WTC11 (cell line): ENCODE results near the gene CDCA4. TPM values are rescaled to one million over a fixed set of nuclear protein-coding genes. Genes with fewer than 3 reads are reported as not detected.

Source experiments
- ATAC-seq: fragments of 200-7000 bp; cut with Tn5 transposase; 2 replicates; pipeline ENCODE4 v1.10.0; 2021; ENCODE audit warnings: mild to moderate bottlenecking, moderate library complexity
- CTCF ChIA-PET: fragments of 300-600 bp; sonication (Branson Sonifier 250); formaldehyde crosslinking; loops from one replicate; lab custom pipeline; 2021; ENCODE audit warnings: antibody characterized with exemption; lab: Charles Lee
- POLR2A ChIA-PET: fragments of 350-600 bp; sonication (Branson Sonifier 250); formaldehyde crosslinking; loops from one replicate; lab custom pipeline; 2021; ENCODE audit warnings: antibody characterized with exemption; lab: Charles Lee
- DNase-seq: peaks from one replicate; pipeline ENCODE4 v3.0.0; 2021; ENCODE audit warnings: low spot score
- H3K27ac Mint-ChIP-seq: 2 replicates; pipeline ENCODE4 v1.8.0; 2021; ENCODE audit warnings: mixed read lengths
- H3K27me3 Mint-ChIP-seq: 2 replicates; pipeline ENCODE4 v1.8.0; 2021; ENCODE audit warnings: low read depth, mild to moderate bottlenecking, moderate library complexity, mixed read lengths
- H3K36me3 Mint-ChIP-seq: 2 replicates; pipeline ENCODE4 v1.8.0; 2021; ENCODE audit warnings: mixed read lengths
- H3K4me1 Mint-ChIP-seq: 2 replicates; pipeline ENCODE4 v1.8.0; 2022; ENCODE audit warnings: mixed read lengths
- H3K4me3 Mint-ChIP-seq: 2 replicates; pipeline ENCODE4 v1.8.0; 2021; ENCODE audit warnings: mild to moderate bottlenecking, moderate library complexity, mixed read lengths
- H3K9me3 Mint-ChIP-seq: 2 replicates; pipeline ENCODE4 v1.8.0; 2021; ENCODE audit warnings: mixed read lengths
- FOXJ3 ChIP-seq: sonication (generic); formaldehyde crosslinking; IDR thresholded peaks from 2 replicates; pipeline ENCODE4 v1.9.0; 2021; ENCODE audit warnings: missing genetic modification reagents, mild to moderate bottlenecking, borderline replicate concordance
- FOXK1 ChIP-seq: sonication (generic); formaldehyde crosslinking; IDR thresholded peaks from 2 replicates; pipeline ENCODE4 v1.8.0; 2022; ENCODE audit warnings: mild to moderate bottlenecking, moderate library complexity, missing genetic modification reagents
- FOXP1 ChIP-seq: sonication (generic); formaldehyde crosslinking; IDR thresholded peaks from 2 replicates; pipeline ENCODE4 v1.8.0; 2022; ENCODE audit warnings: missing genetic modification reagents, mild to moderate bottlenecking, moderate library complexity, borderline replicate concordance
- JAZF1 ChIP-seq: fragments of 250-450 bp; sonication (Bioruptor Pico); IDR thresholded peaks from 2 replicates; pipeline ENCODE4 v1.9.0; 2021; ENCODE audit warnings: moderate library complexity, mild to moderate bottlenecking, inconsistent platforms
- JUN ChIP-seq: sonication (generic); formaldehyde crosslinking; IDR thresholded peaks from 2 replicates; pipeline ENCODE4 v1.8.0; 2023; ENCODE audit warnings: mild to moderate bottlenecking, missing genetic modification reagents
- KAT7 ChIP-seq: sonication (generic); formaldehyde crosslinking; IDR thresholded peaks from 2 replicates; pipeline ENCODE4 v1.8.1; 2023; ENCODE audit warnings: missing genetic modification reagents, mild to moderate bottlenecking, borderline replicate concordance
- MLX ChIP-seq: sonication (generic); formaldehyde crosslinking; IDR thresholded peaks from 2 replicates; pipeline ENCODE4 v1.8.1; 2023; ENCODE audit warnings: mild to moderate bottlenecking, missing genetic modification reagents, moderate library complexity
- NFE2L1 ChIP-seq: sonication (generic); formaldehyde crosslinking; IDR thresholded peaks from 2 replicates; pipeline ENCODE4 v1.8.1; 2023; ENCODE audit warnings: missing genetic modification reagents
- NR2C2 ChIP-seq: sonication (generic); formaldehyde crosslinking; IDR thresholded peaks from 2 replicates; pipeline ENCODE4 v1.8.0; 2022; ENCODE audit warnings: mild to moderate bottlenecking, missing genetic modification reagents
- PREB ChIP-seq: sonication (generic); formaldehyde crosslinking; IDR thresholded peaks from 2 replicates; pipeline ENCODE4 v1.8.1; 2022; ENCODE audit warnings: mild to moderate bottlenecking, missing genetic modification reagents, moderate library complexity, borderline replicate concordance
- SP1 ChIP-seq: sonication (generic); formaldehyde crosslinking; conservative IDR thresholded peaks from 2 replicates; pipeline ENCODE4 v1.8.1; 2022; ENCODE audit warnings: missing genetic modification reagents
- TP53 ChIP-seq: sonication (generic); formaldehyde crosslinking; IDR thresholded peaks from 2 replicates; pipeline ENCODE4 v1.8.1; 2023; ENCODE audit warnings: mild to moderate bottlenecking, missing genetic modification reagents
- ZNF396 ChIP-seq: fragments of 250-450 bp; sonication (Bioruptor Pico); IDR thresholded peaks from 2 replicates; pipeline ENCODE4 v1.8.0; 2021; ENCODE audit warnings: mild to moderate bottlenecking, moderate library complexity, borderline replicate concordance
- total RNA-seq: library from RNA; stranded (reverse); gene quantifications from 3 replicates; pipeline ENCODE4 v1.2.3, GENCODE V29; 2021
- TF ChIP-seq, protein P1 (sequence below): sonication (generic); formaldehyde crosslinking; IDR thresholded peaks from 2 replicates; pipeline ENCODE4 v1.8.1; 2023; ENCODE audit warnings: mild to moderate bottlenecking, moderate library complexity, missing genetic modification reagents
- TF ChIP-seq, protein P2 (sequence below): fragments of 200-600 bp; IDR thresholded peaks from 2 replicates; pipeline ENCODE4 v1.8.0; 2022; ENCODE audit warnings: antibody characterized with exemption
- TF ChIP-seq, protein P3 (sequence below): sonication (generic); formaldehyde crosslinking; IDR thresholded peaks from 2 replicates; pipeline ENCODE4 v1.8.1; 2023; ENCODE audit warnings: mild to moderate bottlenecking, missing genetic modification reagents, borderline replicate concordance

The CDCA4 gene
- total RNA-seq, 1 experiment from 2014 or later, result 63.3 TPM

GRCh38 chr14:104976198-104977007 is 44.5 kb downstream of the CDCA4 start (continued):
- TF ChIP-seq, protein P1, sequence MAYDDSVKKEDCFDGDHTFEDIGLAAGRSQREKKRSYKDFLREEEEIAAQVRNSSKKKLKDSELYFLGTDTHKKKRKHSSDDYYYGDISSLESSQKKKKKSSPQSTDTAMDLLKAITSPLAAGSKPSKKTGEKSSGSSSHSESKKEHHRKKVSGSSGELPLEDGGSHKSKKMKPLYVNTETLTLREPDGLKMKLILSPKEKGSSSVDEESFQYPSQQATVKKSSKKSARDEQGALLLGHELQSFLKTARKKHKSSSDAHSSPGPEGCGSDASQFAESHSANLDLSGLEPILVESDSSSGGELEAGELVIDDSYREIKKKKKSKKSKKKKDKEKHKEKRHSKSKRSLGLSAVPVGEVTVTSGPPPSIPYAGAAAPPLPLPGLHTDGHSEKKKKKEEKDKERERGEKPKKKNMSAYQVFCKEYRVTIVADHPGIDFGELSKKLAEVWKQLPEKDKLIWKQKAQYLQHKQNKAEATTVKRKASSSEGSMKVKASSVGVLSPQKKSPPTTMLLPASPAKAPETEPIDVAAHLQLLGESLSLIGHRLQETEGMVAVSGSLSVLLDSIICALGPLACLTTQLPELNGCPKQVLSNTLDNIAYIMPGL, result peak; percentile 59; the same call in 1 of the 2 replicates
- 0 out of 2 replicates have a peak, but pooled peaks have one; percentile 25 for TF ChIP-seq FOXK1 (CRISPR knock-in tag)
- TF ChIP-seq ZNF396 (CRISPR knock-in tag), result no peak

DNA sequence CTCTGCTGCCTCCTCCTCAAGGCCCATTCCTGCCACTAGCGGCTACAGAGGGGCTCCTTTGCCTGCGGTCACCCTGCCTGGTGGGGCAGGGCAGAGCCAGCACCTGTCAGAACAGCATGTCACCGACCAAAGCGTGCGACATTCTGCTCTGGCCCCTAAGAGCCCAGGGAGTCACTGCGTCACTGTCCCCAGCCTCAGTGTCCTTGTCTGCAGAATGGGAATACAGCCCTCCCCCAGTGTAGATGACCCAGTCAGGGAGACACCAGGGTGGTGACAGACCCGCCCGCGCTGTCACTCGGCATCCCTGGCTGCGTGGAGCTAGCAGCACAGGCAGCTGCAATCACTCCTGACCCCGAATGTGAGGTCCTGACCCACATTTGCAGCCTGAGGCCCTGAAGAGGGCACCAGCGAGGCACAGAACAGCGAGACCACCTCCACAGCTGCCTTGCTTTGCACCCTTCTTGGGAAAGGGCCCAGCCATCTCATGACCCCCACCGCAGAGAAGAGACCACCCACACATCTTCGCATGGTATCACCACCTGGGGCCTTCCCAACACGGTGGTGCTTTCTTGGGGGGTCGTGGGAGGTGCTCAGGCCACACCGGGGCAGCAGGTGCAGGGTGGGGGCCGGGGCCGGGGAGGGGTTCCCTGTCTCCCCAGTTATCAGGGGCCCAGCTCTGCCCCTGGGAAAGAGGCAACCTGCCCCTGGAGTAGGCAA is 45.2 kb downstream of the CDCA4 start:
- no peaks in the 10 kb centered on the region for H3K36me3 Mint-ChIP-seq
- peaks cover 41% of the 10 kb centered on the region for H3K27me3 Mint-ChIP-seq
- TF ChIP-seq NFE2L1 (CRISPR knock-in tag) (no peak), PREB (CRISPR knock-in tag) (no peak), FOXJ3 (no peak)
- TF ChIP-seq, protein P1, result peak; percentile 0; the same call in 1 of the 2 replicates
- peaks cover 11% of the 10 kb centered on the region; the same call in 1 of the 2 replicates for H3K4me1 Mint-ChIP-seq
- no peak overlapping the region for H3K27ac Mint-ChIP-seq
- CTCF ChIA-PET, result interaction anchor here (0.6 to 5.0 kb wide), 32 partner anchors 8 to 351 kb away, joined by 3 to 56 read pairs (median 4); partner anchors contain the start of genes BTBD6, CDCA4 and CLBA1
- H3K4me3 Mint-ChIP-seq, result no peak overlapping the region
- ATAC-seq (peak; percentile 9), DNase-seq (peak; percentile 50)
- H3K9me3 Mint-ChIP-seq, result no peaks in the 10 kb centered on the region
- POLR2A ChIA-PET, result no interaction called here

- no peak for DNase-seq
These were observed 46.1 kb downstream of the CDCA4 start for GRCh38 chr14:104974665-104975390.

DNA sequence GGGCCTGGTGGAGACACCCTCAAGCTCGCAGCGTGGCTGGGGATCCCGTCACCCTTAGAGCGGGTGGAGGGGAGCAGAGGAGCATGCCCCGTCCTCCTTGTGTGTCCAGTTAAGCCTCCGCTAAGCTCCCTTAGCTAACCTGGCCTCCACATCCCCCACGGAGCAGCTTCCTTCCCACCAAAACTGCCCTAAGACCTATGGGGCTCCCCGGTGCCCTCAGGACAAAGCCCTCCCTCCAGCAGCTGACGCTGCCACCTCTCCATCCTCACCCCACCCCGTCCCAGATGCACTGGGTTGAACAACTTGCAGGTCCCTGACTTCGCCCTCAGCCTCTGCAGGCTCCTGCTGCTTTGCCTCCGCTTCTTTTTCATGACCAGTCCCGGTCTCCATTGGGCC is 46.7 kb downstream of the CDCA4 start:
- no peak for DNase-seq
- Mint-ChIP-seq H3K4me1 (peaks cover 11% of the 10 kb centered on the region), H3K27me3 (peaks cover 26% of the 10 kb centered on the region), H3K36me3 (no peaks in the 10 kb centered on the region), H3K9me3 (no peaks in the 10 kb centered on the region), H3K4me3 (no peak overlapping the region), H3K27ac (no peak overlapping the region)
- TF ChIP-seq JAZF1 (CRISPR knock-in tag) (no peak), TP53 (no peak), SP1 (no peak), MLX (CRISPR knock-in tag) (no peak), JUN (CRISPR knock-in tag) (no peak)
- TF ChIP-seq, protein P2, sequence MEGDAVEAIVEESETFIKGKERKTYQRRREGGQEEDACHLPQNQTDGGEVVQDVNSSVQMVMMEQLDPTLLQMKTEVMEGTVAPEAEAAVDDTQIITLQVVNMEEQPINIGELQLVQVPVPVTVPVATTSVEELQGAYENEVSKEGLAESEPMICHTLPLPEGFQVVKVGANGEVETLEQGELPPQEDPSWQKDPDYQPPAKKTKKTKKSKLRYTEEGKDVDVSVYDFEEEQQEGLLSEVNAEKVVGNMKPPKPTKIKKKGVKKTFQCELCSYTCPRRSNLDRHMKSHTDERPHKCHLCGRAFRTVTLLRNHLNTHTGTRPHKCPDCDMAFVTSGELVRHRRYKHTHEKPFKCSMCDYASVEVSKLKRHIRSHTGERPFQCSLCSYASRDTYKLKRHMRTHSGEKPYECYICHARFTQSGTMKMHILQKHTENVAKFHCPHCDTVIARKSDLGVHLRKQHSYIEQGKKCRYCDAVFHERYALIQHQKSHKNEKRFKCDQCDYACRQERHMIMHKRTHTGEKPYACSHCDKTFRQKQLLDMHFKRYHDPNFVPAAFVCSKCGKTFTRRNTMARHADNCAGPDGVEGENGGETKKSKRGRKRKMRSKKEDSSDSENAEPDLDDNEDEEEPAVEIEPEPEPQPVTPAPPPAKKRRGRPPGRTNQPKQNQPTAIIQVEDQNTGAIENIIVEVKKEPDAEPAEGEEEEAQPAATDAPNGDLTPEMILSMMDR, result no peak
- TF ChIP-seq, protein P3, sequence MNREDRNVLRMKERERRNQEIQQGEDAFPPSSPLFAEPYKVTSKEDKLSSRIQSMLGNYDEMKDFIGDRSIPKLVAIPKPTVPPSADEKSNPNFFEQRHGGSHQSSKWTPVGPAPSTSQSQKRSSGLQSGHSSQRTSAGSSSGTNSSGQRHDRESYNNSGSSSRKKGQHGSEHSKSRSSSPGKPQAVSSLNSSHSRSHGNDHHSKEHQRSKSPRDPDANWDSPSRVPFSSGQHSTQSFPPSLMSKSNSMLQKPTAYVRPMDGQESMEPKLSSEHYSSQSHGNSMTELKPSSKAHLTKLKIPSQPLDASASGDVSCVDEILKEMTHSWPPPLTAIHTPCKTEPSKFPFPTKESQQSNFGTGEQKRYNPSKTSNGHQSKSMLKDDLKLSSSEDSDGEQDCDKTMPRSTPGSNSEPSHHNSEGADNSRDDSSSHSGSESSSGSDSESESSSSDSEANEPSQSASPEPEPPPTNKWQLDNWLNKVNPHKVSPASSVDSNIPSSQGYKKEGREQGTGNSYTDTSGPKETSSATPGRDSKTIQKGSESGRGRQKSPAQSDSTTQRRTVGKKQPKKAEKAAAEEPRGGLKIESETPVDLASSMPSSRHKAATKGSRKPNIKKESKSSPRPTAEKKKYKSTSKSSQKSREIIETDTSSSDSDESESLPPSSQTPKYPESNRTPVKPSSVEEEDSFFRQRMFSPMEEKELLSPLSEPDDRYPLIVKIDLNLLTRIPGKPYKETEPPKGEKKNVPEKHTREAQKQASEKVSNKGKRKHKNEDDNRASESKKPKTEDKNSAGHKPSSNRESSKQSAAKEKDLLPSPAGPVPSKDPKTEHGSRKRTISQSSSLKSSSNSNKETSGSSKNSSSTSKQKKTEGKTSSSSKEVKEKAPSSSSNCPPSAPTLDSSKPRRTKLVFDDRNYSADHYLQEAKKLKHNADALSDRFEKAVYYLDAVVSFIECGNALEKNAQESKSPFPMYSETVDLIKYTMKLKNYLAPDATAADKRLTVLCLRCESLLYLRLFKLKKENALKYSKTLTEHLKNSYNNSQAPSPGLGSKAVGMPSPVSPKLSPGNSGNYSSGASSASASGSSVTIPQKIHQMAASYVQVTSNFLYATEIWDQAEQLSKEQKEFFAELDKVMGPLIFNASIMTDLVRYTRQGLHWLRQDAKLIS, result no peak
- CTCF ChIA-PET, result interaction anchor here (0.6 to 5.0 kb wide), 12 partner anchors 10 to 837 kb away, joined by 3 to 56 read pairs (median 7); partner anchors contain the start of gene BTBD6
- ATAC-seq, result no peak
- POLR2A ChIA-PET, result no interaction called here

More at GRCh38 chr14:104974665-104975390, 46.1 kb downstream of the CDCA4 start:
- H3K27me3 Mint-ChIP-seq, result peaks cover 33% of the 10 kb centered on the region
- ATAC-seq, result no peak
- H3K27ac Mint-ChIP-seq, result no peak overlapping the region
- no peak overlapping the region for H3K4me3 Mint-ChIP-seq
- TF ChIP-seq FOXP1 (no peak), NR2C2 (no peak), KAT7 (no peak)
- H3K4me1 Mint-ChIP-seq, result peaks cover 11% of the 10 kb centered on the region; the same call in 1 of the 2 replicates
- no peaks in the 10 kb centered on the region for H3K9me3 Mint-ChIP-seq
- POLR2A ChIA-PET, result no interaction called here
- H3K36me3 Mint-ChIP-seq, result no peaks in the 10 kb centered on the region
- CTCF ChIA-PET, result interaction anchor here (0.6 to 5.0 kb wide), 30 partner anchors 7 to 352 kb away, joined by 3 to 56 read pairs (median 5); partner anchors contain the start of genes BTBD6, CDCA4 and CLBA1
